ENCODE results near the gene SIVA1. TPM values are rescaled to one million over a fixed set of nuclear protein-coding genes. Genes with fewer than 3 reads are reported as not detected.

SIVA1 gene
- total RNA-seq, 2 experiments from 2014 or later: 97.6 to 109 TPM

DNA sequence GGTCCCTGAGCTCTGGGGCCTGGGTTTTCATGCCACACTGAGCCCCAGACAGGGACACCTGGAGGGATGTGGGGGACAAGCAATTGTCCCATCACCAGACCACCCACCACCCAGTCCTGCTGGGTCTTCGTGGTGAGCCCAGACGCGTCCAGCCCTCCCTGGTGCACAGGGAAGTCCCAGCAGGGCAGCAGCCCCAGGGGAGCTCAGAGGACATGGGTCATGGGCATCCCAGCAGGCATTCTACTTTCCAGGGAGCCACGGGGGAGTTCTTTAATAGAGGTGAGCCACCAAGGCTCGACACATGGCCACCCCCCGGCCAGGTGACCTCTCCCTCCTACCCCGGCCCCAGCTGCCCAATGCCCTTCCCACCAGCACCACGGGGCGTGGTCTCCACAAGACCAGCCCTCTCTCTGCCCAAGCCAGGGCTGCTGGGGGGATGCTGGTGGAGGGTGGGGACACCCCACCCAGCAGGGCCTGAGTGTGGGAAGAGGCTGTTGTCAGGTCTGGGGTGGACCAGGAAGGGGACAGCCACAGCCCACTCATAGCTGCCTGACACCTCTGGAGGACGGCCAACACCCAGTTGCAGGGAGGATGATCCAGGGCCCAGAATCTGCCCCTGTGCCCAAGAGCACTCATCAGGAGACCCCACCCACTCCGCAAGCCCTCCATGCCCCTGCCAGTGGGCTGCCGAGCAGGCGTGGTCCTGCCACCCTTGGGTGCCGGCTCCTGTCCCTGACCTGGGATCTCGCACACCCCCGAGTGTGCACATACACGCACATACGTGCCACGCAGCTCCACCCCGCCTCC lies 28.5 kb downstream of the SIVA1 start:
- CTCF ChIA-PET: interaction anchor here (1.3 to 2.6 kb wide), 2 partner anchors 13 to 14 kb away, joined by 4 to 9 read pairs; no protein-coding TSS in a partner anchor
- no peak overlapping the region for H3K27ac Mint-ChIP-seq
- intact Hi-C loops (cut with micrococcal nuclease): no loop called here
- peaks cover 3% of the 10 kb centered on the region for H3K4me1 Mint-ChIP-seq (ENCODE audit: low read depth)
- H3K36me3 Mint-ChIP-seq: peaks cover 3% of the 10 kb centered on the region
- no peak for DNase-seq
- H3K27me3 Mint-ChIP-seq: no peaks in the 10 kb centered on the region
- H3K9me3 Mint-ChIP-seq: no peaks in the 10 kb centered on the region
- POLR2A ChIA-PET: interaction anchor here (0.7 kb wide), 1 partner anchor 10 kb away, joined by 5 read pairs; no protein-coding TSS in a partner anchor
- no peak overlapping the region for H3K4me3 Mint-ChIP-seq

- DNase-seq: no peak
- Mint-ChIP-seq H3K4me1 (ENCODE audit: low read depth) (peaks cover 5% of the 10 kb centered on the region), H3K9me3 (no peaks in the 10 kb centered on the region), H3K4me3 (no peak overlapping the region), H3K27ac (no peak overlapping the region), H3K36me3 (no peaks in the 10 kb centered on the region), H3K27me3 (no peaks in the 10 kb centered on the region)
- ChIA-PET POLR2A (interaction anchor here (0.7 kb wide), 1 partner anchor 10 kb away, joined by 5 read pairs; no protein-coding TSS in a partner anchor), CTCF (interaction anchor here (1.3 to 2.6 kb wide), 2 partner anchors 14 to 15 kb away, joined by 4 to 9 read pairs; no protein-coding TSS in a partner anchor)
- intact Hi-C loops (cut with micrococcal nuclease): no loop called here
These were observed 29.3 kb downstream of the SIVA1 start for GRCh38 chr14:104782086-104782807.

- intact Hi-C loops (cut with micrococcal nuclease): no loop called here
- ChIA-PET POLR2A (no interaction called here), CTCF (interaction anchor here (2.6 kb wide), 1 partner anchor 14 kb away, joined by 9 read pairs; no protein-coding TSS in a partner anchor)
- no peaks in the 10 kb centered on the region for H3K36me3 Mint-ChIP-seq
- DNase-seq: no peak
- H3K9me3 Mint-ChIP-seq: no peaks in the 10 kb centered on the region
- no peak overlapping the region for H3K4me3 Mint-ChIP-seq
- H3K27me3 Mint-ChIP-seq: no peaks in the 10 kb centered on the region
- H3K27ac Mint-ChIP-seq: no peak overlapping the region
- H3K4me1 Mint-ChIP-seq (ENCODE audit: low read depth): peaks cover 5% of the 10 kb centered on the region
These were observed 29.8 kb downstream of the SIVA1 start for GRCh38 chr14:104782808-104783139.

GRCh38 chr14:104783484-104784217 lies 30.7 kb downstream of the SIVA1 start:
- intact Hi-C loops (cut with micrococcal nuclease): no loop called here
- no peak overlapping the region for H3K27ac Mint-ChIP-seq
- DNase-seq: no peak
- no peaks in the 10 kb centered on the region for H3K36me3 Mint-ChIP-seq
- H3K4me1 Mint-ChIP-seq (ENCODE audit: low read depth): peaks cover 5% of the 10 kb centered on the region
- H3K9me3 Mint-ChIP-seq: no peaks in the 10 kb centered on the region
- H3K4me3 Mint-ChIP-seq: no peak overlapping the region
- CTCF ChIA-PET: no interaction called here
- POLR2A ChIA-PET: no interaction called here
- H3K27me3 Mint-ChIP-seq: no peaks in the 10 kb centered on the region

DNA sequence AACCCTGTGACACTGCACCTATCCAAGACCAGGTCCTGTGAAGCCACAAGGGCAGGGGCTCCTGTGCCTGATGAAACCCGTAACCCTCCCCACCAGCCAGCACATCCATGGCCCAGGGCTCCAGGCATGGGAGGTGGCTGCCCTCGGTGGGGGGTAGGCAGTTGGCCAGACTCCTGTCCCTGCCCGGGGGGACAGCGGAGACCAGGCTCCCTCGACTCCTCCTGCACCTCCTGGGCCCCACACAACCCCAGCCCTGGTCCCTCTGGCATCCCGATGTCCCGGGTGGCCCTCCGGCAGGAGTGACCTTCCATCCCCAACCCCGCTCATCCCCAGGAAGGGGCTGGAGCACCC lies 31.2 kb downstream of the SIVA1 start:
- ChIA-PET POLR2A (no interaction called here), CTCF (no interaction called here)
- DNase-seq: no peak
- Mint-ChIP-seq H3K9me3 (no peaks in the 10 kb centered on the region), H3K4me3 (no peak overlapping the region), H3K27ac (no peak overlapping the region), H3K36me3 (no peaks in the 10 kb centered on the region), H3K4me1 (ENCODE audit: low read depth) (peaks cover 5% of the 10 kb centered on the region), H3K27me3 (no peaks in the 10 kb centered on the region)
- intact Hi-C loops (cut with micrococcal nuclease): no loop called here

DNA sequence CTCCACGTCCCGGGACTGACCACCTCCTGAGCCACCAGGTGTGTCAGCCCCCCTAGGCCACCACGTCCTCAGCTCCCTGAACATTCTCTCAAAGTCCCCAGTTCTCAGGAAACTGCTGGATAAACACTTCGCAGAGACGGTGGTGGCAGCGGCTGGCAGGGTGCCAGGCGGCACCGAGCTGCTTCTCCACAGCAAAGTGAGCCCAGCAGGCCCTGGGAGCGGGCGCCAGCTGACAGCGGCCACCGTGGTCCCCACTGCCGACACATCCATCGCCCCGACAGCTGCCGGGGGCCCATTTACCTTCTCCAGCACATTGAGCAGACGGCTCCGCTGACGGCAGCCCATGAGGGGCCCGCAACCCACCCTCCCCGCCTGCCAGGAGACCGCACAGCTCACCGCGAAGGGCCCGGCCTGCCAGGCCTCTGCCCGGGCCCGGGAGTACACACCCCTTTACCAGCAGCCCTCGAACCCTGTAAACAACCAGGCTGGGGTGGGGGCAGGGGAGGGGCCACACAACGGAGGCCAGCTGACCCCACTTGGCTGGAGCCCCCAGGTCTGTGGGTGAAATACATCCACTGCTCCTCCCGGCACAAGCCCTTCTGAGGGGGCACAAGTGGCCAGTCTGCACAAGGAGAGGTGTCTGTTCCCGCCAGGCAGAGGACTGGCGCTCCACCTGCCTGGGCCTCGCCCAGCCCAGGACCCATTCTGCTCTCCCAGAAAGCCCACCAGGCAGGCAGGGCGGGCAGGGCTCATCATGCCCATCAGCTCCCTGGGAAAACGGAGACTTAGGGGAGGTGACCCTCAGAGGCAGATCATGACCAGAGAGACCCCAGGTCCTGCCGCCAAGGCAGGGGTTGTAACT lies 32.1 kb downstream of the SIVA1 start:
- Mint-ChIP-seq H3K36me3 (no peaks in the 10 kb centered on the region), H3K27me3 (no peaks in the 10 kb centered on the region), H3K4me3 (no peak overlapping the region), H3K4me1 (ENCODE audit: low read depth) (peaks cover 5% of the 10 kb centered on the region), H3K27ac (no peak overlapping the region), H3K9me3 (no peaks in the 10 kb centered on the region)
- no peak for DNase-seq
- POLR2A ChIA-PET: no interaction called here
- intact Hi-C loops (cut with micrococcal nuclease): no loop called here
- CTCF ChIA-PET: interaction anchor here (0.8 kb wide), 1 partner anchor 14 kb away, joined by 3 read pairs; no protein-coding TSS in a partner anchor

DNA sequence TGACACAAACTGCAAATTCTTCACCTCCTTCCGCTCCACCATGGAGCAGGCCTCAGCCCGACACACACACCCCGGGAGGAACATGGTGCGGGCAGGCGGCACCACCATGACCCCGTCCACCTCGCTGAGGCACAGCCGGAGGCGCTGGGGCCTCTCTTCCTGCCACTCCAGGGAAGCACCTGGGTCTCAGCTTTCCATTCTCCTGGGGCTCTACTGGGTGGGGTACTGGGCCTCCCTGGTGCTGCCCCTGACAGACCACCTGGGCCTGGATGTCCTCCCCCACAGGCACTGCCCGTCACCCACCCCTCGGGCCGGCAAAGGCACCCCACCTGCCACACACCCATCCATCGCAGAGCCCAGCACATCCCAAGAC lies 32.7 kb downstream of the SIVA1 start:
- Mint-ChIP-seq H3K27ac (no peak overlapping the region), H3K36me3 (no peaks in the 10 kb centered on the region), H3K4me3 (no peak overlapping the region), H3K4me1 (ENCODE audit: low read depth) (peaks cover 5% of the 10 kb centered on the region), H3K27me3 (no peaks in the 10 kb centered on the region), H3K9me3 (no peaks in the 10 kb centered on the region)
- ChIA-PET POLR2A (no interaction called here), CTCF (interaction anchor here (0.8 kb wide), 1 partner anchor 15 kb away, joined by 3 read pairs; no protein-coding TSS in a partner anchor)
- intact Hi-C loops (cut with micrococcal nuclease): no loop called here
- no peak for DNase-seq

GRCh38 chr14:104786091-104786586 lies 33.2 kb downstream of the SIVA1 start:
- H3K4me1 Mint-ChIP-seq (ENCODE audit: low read depth): peaks cover 8% of the 10 kb centered on the region
- ChIA-PET CTCF (interaction anchor here (0.8 kb wide), 2 partner anchors 15 kb away, joined by 3 read pairs; no protein-coding TSS in a partner anchor), POLR2A (no interaction called here)
- no peaks in the 10 kb centered on the region for H3K36me3 Mint-ChIP-seq
- DNase-seq: no peak
- H3K4me3 Mint-ChIP-seq: no peak overlapping the region
- H3K27me3 Mint-ChIP-seq: no peaks in the 10 kb centered on the region
- intact Hi-C loops (cut with micrococcal nuclease): no loop called here
- no peaks in the 10 kb centered on the region for H3K9me3 Mint-ChIP-seq
- no peak overlapping the region for H3K27ac Mint-ChIP-seq

DNA sequence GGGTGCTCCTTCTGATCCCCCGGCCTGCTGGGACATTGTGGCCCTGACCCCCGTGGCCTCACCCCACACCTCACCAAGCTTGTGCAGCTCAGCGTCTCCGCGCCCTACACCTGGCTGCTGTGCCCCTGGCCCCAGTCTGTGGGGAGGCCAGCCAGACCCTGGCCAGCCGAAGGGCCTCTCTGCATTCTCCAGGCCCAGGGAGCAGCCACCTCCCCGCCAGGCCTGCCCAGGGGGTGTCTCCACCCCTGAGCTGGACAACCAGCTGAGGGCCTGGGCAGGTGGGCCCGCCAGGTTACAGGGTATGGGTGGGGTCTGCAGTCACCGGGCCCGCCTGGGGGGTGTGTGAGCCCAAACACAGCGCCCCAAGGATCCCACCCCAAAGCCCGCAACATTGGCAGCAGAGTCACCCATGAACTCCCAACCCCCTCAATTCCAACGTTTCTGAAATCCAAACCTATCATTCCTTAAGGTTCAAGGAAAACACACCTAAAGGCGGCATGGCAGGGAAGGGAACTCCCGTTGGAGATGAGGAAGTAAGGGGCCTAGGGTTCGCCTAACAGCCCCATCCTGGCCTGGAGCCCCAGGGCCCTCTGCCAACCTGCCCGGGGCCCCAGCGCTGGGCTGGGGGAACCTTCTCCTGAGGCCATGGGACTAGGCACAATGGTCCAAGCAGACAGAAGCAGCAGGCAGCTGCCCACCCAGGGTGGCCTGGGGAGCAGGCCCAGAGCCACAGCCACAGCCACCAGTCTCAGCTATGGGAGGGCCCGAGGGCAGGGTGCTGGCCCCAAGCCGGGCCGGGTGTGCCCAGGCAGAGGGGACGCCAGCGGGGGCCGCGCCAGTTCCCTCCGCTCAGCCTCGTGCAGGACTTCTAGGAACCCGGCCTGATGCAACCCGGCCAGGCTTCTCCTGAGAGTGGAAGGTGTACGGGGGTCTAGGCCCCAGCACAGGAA lies 34.1 kb downstream of the SIVA1 start:
- Mint-ChIP-seq H3K27me3 (no peaks in the 10 kb centered on the region), H3K9me3 (no peaks in the 10 kb centered on the region), H3K4me3 (no peak overlapping the region), H3K36me3 (no peaks in the 10 kb centered on the region), H3K4me1 (ENCODE audit: low read depth) (peaks cover 14% of the 10 kb centered on the region), H3K27ac (no peak overlapping the region)
- ChIA-PET POLR2A (no interaction called here), CTCF (interaction anchor here (0.8 kb wide), 1 partner anchor 16 kb away, joined by 3 read pairs; no protein-coding TSS in a partner anchor)
- no peak for DNase-seq
- intact Hi-C loops (cut with micrococcal nuclease): no loop called here

GRCh38 chr14:104787736-104788135 lies 34.8 kb downstream of the SIVA1 start:
- Mint-ChIP-seq H3K4me3 (no peak overlapping the region), H3K4me1 (ENCODE audit: low read depth) (peaks cover 17% of the 10 kb centered on the region), H3K9me3 (no peaks in the 10 kb centered on the region), H3K27me3 (no peaks in the 10 kb centered on the region), H3K27ac (no peak overlapping the region), H3K36me3 (no peaks in the 10 kb centered on the region)
- no peak for DNase-seq
- POLR2A ChIA-PET: no interaction called here
- CTCF ChIA-PET: no interaction called here
- intact Hi-C loops (cut with micrococcal nuclease): no loop called here
